Astrocyte (in vitro differentiated cells and primary cell): ENCODE data around the gene ATP9A. TPM values are rescaled to one million over a fixed set of nuclear protein-coding genes. Genes with fewer than 3 reads are reported as not detected.

Experiments
- DNase-seq: peaks from one replicate; pipeline ENCODE4 v3.0.0-alpha.2; 2010; ENCODE audit warnings: low read depth
- FAIRE-seq: peaks from 2 replicates; lab custom pipeline; 2011; peaks lifted over from hg19 to GRCh38; lab: Jason Lieb, UNC
- H2AFZ ChIP-seq: 2 replicates; pipeline ENCODE4 v1.6.0; 2012; ENCODE audit warnings: low read depth, low read length, inconsistent platforms
- H3K27ac ChIP-seq: 2 replicates; pipeline ENCODE4 v1.5.1; 2011; ENCODE audit warnings: low read depth, low read length, inconsistent platforms
- H3K27me3 ChIP-seq: 2 replicates; pipeline ENCODE4 v1.6.0; 2011; ENCODE audit warnings: low read length, inconsistent platforms; ENCODE audit not compliant: insufficient read depth
- H3K36me3 ChIP-seq: 2 replicates; pipeline ENCODE4 v1.5.1; 2011; ENCODE audit warnings: low read length, inconsistent platforms; ENCODE audit not compliant: insufficient read depth
- H3K4me1 ChIP-seq: 2 replicates; pipeline ENCODE4 v1.5.1; 2011; ENCODE audit warnings: low read length, inconsistent platforms; ENCODE audit not compliant: insufficient read depth
- H3K4me2 ChIP-seq: 2 replicates; pipeline ENCODE4 v1.6.0; 2012; ENCODE audit warnings: low read length, inconsistent platforms
- H3K4me3 ChIP-seq: 2 replicates; pipeline ENCODE4 v1.5.1; 2011; ENCODE audit warnings: low read depth, mild to moderate bottlenecking, low read length, inconsistent platforms; ENCODE audit not compliant: insufficient read depth
- H3K79me2 ChIP-seq: 2 replicates; pipeline ENCODE4 v1.6.0; 2012; ENCODE audit warnings: mild to moderate bottlenecking, low read length, inconsistent platforms; ENCODE audit not compliant: insufficient read depth
- H3K9ac ChIP-seq: 2 replicates; pipeline ENCODE4 v1.6.0; 2012; ENCODE audit warnings: mild to moderate bottlenecking, low read length, inconsistent platforms
- H3K9me3 ChIP-seq: 2 replicates; pipeline ENCODE4 v1.5.1; 2012; ENCODE audit warnings: low read depth, mild to moderate bottlenecking, low read length, inconsistent platforms; ENCODE audit not compliant: insufficient read depth
- H4K20me1 ChIP-seq: 2 replicates; pipeline ENCODE4 v1.6.0; 2012; ENCODE audit warnings: low read length, inconsistent platforms; ENCODE audit not compliant: insufficient read depth
- H3K27ac Mint-ChIP-seq: one replicate; pipeline ENCODE4 v1.8.0; 2021; ENCODE audit warnings: mild to moderate bottlenecking, mixed read lengths; ENCODE audit not compliant: unreplicated experiment
- H3K27me3 Mint-ChIP-seq: one replicate; pipeline ENCODE4 v1.8.0; 2021; ENCODE audit warnings: low read depth, mixed read lengths; ENCODE audit not compliant: unreplicated experiment
- H3K36me3 Mint-ChIP-seq: one replicate; pipeline ENCODE4 v1.8.0; 2021; ENCODE audit warnings: low read depth, mixed read lengths; ENCODE audit not compliant: unreplicated experiment
- H3K4me1 Mint-ChIP-seq: one replicate; pipeline ENCODE4 v1.8.0; 2021; ENCODE audit warnings: low read depth, mixed read lengths; ENCODE audit not compliant: unreplicated experiment
- H3K4me3 Mint-ChIP-seq: one replicate; pipeline ENCODE4 v1.8.0; 2021; ENCODE audit warnings: mild to moderate bottlenecking, moderate library complexity, mixed read lengths; ENCODE audit not compliant: unreplicated experiment
- H3K9me3 Mint-ChIP-seq: one replicate; pipeline ENCODE4 v1.8.0; 2021; ENCODE audit warnings: mild to moderate bottlenecking, mixed read lengths; ENCODE audit not compliant: unreplicated experiment
- CTCF ChIP-seq: IDR thresholded peaks from 2 replicates; pipeline ENCODE4 v1.5.1; 2011; ENCODE audit warnings: low read depth, mild to moderate bottlenecking, inconsistent platforms, low read length, moderate library complexity; ENCODE audit not compliant: insufficient read depth
- EZH2 ChIP-seq: IDR thresholded peaks from 2 replicates; pipeline ENCODE4 v1.6.1; 2012; ENCODE audit warnings: mild to moderate bottlenecking, low read length, inconsistent platforms; ENCODE audit not compliant: insufficient read depth
- total RNA-seq: library from RNA; stranded (reverse); gene quantifications from 2 replicates; pipeline ENCODE4 v1.2.1, GENCODE V29; 2021

ATP9A gene
- total RNA-seq, 1 donor from 2014 or later: 12.9 TPM

DNA sequence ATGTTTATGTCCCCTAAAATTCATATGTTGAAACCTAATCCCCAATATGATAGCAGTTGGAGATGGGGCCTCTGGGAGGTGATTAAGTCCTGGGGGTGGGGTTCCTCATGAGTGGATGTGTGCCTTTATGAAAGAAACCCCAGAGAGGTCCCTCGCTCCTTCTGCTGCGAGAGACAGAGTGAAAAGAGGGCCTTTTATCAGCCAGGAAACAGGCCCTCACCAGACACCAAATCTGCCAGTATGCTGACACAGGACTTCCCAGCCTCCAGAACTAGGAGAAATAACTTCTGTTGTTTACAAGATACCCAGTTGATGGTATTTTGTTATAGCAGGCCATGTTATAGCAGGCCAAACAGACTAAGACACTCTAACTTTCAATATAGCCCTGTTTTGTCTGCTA is 124.8 kb downstream of the ATP9A start:
- FAIRE-seq (no peak), DNase-seq (no peak)
- Histone ChIP-seq H3K79me2 (no peaks in the 10 kb centered on the region), H3K27me3 (no peaks in the 10 kb centered on the region), H3K9ac (no peak overlapping the region), H3K36me3 (no peaks in the 10 kb centered on the region), H3K4me3 (no peak overlapping the region), H4K20me1 (no peaks in the 10 kb centered on the region), H3K4me1 (no peaks in the 10 kb centered on the region), H3K4me2 (no peak overlapping the region), H3K9me3 (no peaks in the 10 kb centered on the region), H2AFZ (no peak overlapping the region), H3K27ac (no peak overlapping the region)
- no peaks in the 10 kb centered on the region for H3K36me3 Mint-ChIP-seq
- TF ChIP-seq CTCF (no peak), EZH2 (no peak)
- H3K9me3 Mint-ChIP-seq: no peaks in the 10 kb centered on the region
- H3K27me3 Mint-ChIP-seq: no peaks in the 10 kb centered on the region
- no peak overlapping the region for H3K27ac Mint-ChIP-seq
- no peaks in the 10 kb centered on the region for H3K4me1 Mint-ChIP-seq
- H3K4me3 Mint-ChIP-seq: no peak overlapping the region

DNA sequence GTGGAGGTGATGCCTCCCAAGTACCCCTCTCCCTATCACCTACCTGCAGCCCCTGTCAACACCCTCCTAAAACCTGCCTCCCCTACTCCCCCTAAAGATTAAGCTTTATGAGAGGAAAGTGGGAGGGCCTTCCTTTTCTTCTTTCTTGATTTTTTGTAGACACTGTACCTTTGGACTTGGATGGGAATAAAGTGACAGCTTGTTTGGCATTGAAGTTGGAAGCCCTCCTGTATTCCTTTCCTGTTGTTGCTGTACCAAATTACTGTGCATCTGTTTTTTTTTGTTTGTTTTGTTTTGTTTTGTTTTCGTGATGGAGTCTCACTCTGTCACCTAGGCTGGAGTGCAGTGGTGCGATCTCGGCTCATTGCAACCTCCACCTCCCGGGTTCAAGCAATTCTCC is 126.3 kb downstream of the ATP9A start:
- H3K9ac ChIP-seq: no peak overlapping the region
- H3K27me3 ChIP-seq: no peaks in the 10 kb centered on the region
- no peaks in the 10 kb centered on the region for H4K20me1 ChIP-seq
- no peak overlapping the region for H3K4me3 ChIP-seq
- H3K36me3 Mint-ChIP-seq: no peaks in the 10 kb centered on the region
- no peak for FAIRE-seq
- no peak overlapping the region for H2AFZ ChIP-seq
- H3K4me1 Mint-ChIP-seq: no peaks in the 10 kb centered on the region
- no peaks in the 10 kb centered on the region for H3K4me1 ChIP-seq
- no peak overlapping the region for H3K4me3 Mint-ChIP-seq
- no peak overlapping the region for H3K27ac ChIP-seq
- DNase-seq: no peak
- H3K9me3 ChIP-seq: no peaks in the 10 kb centered on the region
- TF ChIP-seq EZH2: no peak
- TF ChIP-seq CTCF: no peak
- peak overlapping the region; percentile 5 for H3K27ac Mint-ChIP-seq
- no peaks in the 10 kb centered on the region for H3K36me3 ChIP-seq
- H3K27me3 Mint-ChIP-seq: no peaks in the 10 kb centered on the region
- no peaks in the 10 kb centered on the region for H3K79me2 ChIP-seq
- H3K9me3 Mint-ChIP-seq: no peaks in the 10 kb centered on the region
- H3K4me2 ChIP-seq: no peak overlapping the region

DNA sequence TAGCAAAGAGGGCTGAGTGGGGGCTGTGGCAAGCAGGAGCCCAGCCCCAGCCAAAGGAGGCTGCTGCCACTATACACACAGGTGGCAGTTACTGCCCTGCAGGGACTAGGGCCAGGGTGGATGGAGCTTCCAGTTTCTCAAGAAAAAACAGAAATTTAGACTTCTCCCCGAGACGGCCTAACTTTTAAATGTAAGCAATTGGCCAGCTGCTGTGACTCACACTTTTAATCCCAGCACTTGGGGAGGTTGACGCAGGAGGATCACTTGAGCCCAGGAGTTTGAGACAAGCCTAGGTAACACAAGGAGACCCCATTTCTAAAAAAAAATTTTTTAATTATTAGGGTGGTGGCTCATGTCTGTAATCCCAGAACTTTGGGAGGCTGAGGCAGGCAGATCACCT is 127.4 kb downstream of the ATP9A start:
- TF ChIP-seq CTCF (no peak), EZH2 (no peak)
- no peak overlapping the region for H3K9ac ChIP-seq
- H3K27ac ChIP-seq: no peak overlapping the region
- no peaks in the 10 kb centered on the region for H3K4me1 ChIP-seq
- no peak overlapping the region for H3K4me2 ChIP-seq
- H2AFZ ChIP-seq: no peak overlapping the region
- Mint-ChIP-seq H3K27me3 (no peaks in the 10 kb centered on the region), H3K4me3 (no peak overlapping the region), H3K36me3 (no peaks in the 10 kb centered on the region), H3K9me3 (no peaks in the 10 kb centered on the region), H3K27ac (no peak overlapping the region), H3K4me1 (no peaks in the 10 kb centered on the region)
- no peaks in the 10 kb centered on the region for H4K20me1 ChIP-seq
- peak; percentile 20 for DNase-seq
- no peaks in the 10 kb centered on the region for H3K79me2 ChIP-seq
- H3K36me3 ChIP-seq: no peaks in the 10 kb centered on the region
- no peak overlapping the region for H3K4me3 ChIP-seq
- no peak for FAIRE-seq
- no peaks in the 10 kb centered on the region for H3K9me3 ChIP-seq
- no peaks in the 10 kb centered on the region for H3K27me3 ChIP-seq
